ENCODE results near the gene SLAIN2.

DNA sequence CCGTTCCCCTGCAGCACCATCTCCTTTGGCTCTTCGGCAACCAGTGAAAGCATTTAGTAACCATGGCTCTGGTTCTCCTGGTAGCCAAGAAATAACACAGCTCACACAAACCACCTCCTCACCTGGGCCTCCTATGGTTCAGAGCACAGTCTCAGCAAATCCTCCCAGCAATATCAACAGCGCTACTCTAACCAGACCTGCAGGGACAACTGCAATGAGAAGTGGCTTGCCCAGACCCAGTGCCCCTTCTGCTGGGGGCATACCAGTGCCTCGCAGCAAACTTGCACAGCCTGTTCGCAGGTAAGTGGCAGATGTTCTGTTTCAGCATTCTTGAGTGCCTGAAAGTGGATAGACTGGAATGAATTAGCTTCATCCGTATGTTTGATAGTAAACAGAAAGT, 78.8 kb downstream of the SLAIN2 start:
- TF ChIP-seq CTCF (IDR thresholded peaks at IDR 0.05) (no peak), POLR2A (IDR thresholded peaks at IDR 0.05) (no peak)
